ENCODE data around the gene PRR14.
"Not testable (repeated sequence)": the region's sequence is repeated elsewhere in the genome, so short reads cannot be mapped to it uniquely, and the experiment has no call there.

Gene PRR14

DNA sequence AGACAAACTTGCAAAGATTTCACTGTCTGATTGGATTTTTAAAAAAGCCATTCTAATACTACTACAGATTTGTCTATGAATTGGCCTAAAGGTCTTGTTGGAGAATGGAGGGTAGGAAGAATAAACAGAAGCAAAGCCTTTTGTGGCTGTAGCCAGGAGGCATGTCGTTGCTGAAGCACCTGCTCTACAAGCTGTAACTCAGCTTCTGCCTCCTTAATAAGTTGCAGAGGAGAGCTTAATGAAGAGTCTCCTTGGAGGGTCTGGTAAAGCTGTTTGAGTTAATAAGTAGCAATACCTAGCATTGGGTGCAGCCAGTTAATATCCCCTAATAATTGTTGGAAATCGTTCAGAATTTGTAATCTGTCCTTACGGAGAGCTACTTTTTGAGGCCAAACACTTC is 30.6 kb upstream of the PRR14 start:
- no peak for DNase-seq (ENCODE audit: low read depth)
- in situ Hi-C loops (cut with HindIII; ENCODE audit: low sequenced_read_pairs): no loop called here
- TF ChIP-seq, protein P1, sequence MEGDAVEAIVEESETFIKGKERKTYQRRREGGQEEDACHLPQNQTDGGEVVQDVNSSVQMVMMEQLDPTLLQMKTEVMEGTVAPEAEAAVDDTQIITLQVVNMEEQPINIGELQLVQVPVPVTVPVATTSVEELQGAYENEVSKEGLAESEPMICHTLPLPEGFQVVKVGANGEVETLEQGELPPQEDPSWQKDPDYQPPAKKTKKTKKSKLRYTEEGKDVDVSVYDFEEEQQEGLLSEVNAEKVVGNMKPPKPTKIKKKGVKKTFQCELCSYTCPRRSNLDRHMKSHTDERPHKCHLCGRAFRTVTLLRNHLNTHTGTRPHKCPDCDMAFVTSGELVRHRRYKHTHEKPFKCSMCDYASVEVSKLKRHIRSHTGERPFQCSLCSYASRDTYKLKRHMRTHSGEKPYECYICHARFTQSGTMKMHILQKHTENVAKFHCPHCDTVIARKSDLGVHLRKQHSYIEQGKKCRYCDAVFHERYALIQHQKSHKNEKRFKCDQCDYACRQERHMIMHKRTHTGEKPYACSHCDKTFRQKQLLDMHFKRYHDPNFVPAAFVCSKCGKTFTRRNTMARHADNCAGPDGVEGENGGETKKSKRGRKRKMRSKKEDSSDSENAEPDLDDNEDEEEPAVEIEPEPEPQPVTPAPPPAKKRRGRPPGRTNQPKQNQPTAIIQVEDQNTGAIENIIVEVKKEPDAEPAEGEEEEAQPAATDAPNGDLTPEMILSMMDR (IDR thresholded peaks at IDR 0.05; ENCODE audit: low read depth, low read length, missing control alignments): no peak
- H3K4me3 ChIP-seq (ENCODE audit: low read depth, low read length): no peak overlapping the region

DNA sequence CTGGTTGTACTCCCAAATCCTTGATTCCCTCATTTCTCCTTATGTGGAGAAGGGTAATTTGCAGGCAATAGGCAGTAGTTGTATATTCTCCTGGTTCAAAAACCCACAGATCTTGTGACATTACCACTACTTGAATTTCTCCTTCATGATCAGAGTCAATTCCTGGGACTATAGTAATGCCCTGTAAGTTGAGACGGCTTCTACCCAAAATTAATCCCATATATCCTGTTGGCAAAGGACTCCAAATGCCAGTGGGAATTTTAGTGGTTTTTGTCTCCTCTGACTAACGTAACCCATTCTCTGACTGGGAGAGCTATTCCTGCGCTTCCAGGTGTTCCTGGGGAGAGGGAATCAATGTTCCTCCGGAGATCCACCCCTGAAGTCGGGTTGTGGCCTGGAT is 29.0 kb upstream of the PRR14 start:
- TF ChIP-seq, protein P1 (IDR thresholded peaks at IDR 0.05; ENCODE audit: low read depth, low read length, missing control alignments): no peak
- DNase-seq (ENCODE audit: low read depth): peak; percentile 22
- in situ Hi-C loops (cut with HindIII; ENCODE audit: low sequenced_read_pairs): no loop called here
- no peak overlapping the region for H3K4me3 ChIP-seq (ENCODE audit: low read depth, low read length)

DNA sequence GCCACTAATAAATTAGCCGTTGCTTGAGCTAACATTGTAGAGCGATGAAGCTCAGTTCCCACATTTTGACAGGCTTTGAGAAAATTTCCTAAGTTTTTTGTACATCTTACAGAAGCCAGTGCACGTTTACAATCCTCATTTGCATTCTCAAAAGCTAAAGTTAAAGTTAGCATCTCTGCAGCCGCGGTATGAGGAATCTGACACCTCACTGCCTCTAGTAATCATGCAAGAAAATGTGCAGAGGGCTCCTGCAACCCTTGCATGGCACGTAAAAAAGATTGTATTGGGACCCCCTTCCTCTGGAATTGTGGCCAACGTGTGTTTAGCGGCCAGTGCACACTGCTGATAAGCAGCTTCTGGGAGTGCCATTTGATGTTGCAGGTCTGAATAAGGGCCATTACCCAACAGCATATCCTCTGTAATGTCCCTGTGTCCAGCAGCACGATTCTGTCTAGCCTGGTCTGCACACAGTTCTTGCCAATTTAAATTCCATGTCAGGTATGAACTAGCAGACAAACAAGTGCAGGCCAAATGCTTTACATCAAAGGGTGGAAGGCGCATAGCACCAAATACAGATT is 28.2 kb upstream of the PRR14 start:
- in situ Hi-C loops (cut with HindIII; ENCODE audit: low sequenced_read_pairs): no loop called here
- DNase-seq (ENCODE audit: low read depth): no peak
- TF ChIP-seq, protein P1 (IDR thresholded peaks at IDR 0.05; ENCODE audit: low read depth, low read length, missing control alignments): no peak
- H3K4me3 ChIP-seq (ENCODE audit: low read depth, low read length): no peak overlapping the region

DNA sequence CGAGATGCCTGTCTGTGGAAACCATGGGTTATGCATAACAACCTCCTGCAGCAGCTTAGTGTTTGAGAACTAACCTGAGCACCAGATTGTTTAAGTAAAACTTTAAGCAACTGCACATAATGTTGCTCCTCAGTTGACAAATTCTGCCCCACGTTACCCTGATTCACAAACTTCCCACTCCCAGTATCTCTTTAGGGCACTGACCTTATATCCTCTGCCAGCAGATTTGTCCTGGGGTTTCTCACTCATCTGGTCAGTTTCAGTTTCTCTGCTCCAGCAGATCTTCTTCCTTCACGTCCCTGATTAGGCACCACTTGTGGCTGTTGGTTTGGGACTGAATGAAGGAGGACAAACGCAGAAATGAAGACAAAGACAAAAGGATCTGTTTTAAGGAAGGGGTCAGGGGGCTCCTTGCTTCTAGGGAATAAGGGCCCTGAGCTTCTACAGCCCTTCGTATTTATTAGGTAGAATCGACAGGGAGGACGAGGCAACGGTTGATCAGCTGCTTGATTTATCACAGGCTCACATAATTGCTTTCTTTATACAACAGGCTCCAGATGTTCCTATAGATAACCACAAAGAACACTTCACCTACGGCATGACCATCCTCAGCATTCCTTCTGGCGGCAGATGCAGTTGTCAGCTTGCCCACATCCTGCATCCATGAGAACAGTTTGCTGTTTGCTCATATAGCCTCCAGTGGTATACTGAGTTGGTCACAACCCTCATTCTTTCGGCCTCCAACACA is 27.1 kb upstream of the PRR14 start:
- TF ChIP-seq, protein P1 (IDR thresholded peaks at IDR 0.05; ENCODE audit: low read depth, low read length, missing control alignments): no peak
- DNase-seq (ENCODE audit: low read depth): no peak
- no peak overlapping the region for H3K4me3 ChIP-seq (ENCODE audit: low read depth, low read length)
- in situ Hi-C loops (cut with HindIII; ENCODE audit: low sequenced_read_pairs): no loop called here

DNA sequence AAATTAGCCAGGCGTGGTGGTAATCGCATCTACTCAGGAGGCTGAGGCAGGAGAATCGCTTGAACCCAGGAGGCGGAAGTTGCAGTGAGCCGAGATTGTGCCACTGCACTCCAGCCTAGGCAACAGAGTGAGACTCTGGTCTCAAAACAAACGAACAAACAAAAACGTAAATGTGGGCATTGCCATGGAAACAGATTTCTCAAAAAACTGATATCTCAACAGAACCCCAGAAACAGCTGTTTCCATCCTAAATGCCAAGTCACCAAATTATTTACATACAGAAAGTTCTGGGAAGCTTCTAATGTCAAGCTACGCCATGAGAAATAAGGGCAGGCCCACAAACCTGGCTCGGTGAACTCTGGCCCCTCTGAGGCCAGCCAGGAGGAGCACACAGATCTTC is 24.5 kb upstream of the PRR14 start:
- no peak overlapping the region for H3K4me3 ChIP-seq (ENCODE audit: low read depth, low read length)
- in situ Hi-C loops (cut with HindIII; ENCODE audit: low sequenced_read_pairs): no loop called here
- TF ChIP-seq, protein P1 (IDR thresholded peaks at IDR 0.05; ENCODE audit: low read depth, low read length, missing control alignments): no peak
- no peak for DNase-seq (ENCODE audit: low read depth)

DNA sequence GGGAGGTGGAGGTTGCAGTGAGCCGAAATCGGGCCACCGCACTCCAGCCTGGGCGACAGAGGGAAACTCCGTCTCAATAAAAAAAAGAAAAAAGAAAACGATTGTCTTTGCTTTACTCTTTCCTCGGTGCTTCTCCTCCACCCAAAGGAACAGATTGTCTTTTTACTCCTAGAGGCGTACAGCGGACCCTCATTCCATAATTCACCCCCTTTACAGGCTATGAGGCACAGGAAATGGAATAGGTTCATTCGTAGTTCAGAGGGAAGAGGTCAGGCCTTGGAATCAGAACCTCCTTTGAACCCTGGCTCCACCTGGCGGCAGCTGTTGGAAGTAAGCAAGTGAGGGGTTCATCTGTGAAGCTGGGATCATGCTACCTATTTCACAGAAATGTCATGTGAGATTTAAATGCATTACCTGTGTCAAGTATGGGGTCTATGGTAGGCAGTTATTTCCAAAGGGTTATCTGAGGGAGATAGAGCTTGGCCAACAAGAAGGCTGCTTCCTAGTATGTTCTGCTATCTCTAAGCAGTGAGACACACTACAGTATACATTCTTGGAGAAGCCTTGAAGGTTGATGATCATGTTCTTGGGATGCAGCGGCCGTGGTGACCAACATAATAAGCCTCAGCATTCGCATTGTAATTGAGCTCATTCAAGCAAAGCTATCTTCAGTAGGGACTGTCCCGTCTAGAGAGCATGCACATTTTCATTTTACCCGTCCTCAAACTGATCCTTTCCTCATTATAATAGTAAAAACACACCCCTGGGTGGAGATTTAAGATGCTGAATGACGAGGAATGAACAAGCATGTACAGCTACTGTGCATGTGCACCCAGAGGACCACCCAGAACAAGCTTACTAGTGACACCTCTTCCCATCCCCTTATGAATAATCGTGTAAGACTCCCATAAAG is 21.9 kb upstream of the PRR14 start:
- DNase-seq (ENCODE audit: low read depth): peak; percentile 45
- TF ChIP-seq, protein P1 (IDR thresholded peaks at IDR 0.05; ENCODE audit: low read depth, low read length, missing control alignments): peak; percentile 96
- in situ Hi-C loops (cut with HindIII; ENCODE audit: low sequenced_read_pairs): no loop called here
- no peak overlapping the region for H3K4me3 ChIP-seq (ENCODE audit: low read depth, low read length)

DNA sequence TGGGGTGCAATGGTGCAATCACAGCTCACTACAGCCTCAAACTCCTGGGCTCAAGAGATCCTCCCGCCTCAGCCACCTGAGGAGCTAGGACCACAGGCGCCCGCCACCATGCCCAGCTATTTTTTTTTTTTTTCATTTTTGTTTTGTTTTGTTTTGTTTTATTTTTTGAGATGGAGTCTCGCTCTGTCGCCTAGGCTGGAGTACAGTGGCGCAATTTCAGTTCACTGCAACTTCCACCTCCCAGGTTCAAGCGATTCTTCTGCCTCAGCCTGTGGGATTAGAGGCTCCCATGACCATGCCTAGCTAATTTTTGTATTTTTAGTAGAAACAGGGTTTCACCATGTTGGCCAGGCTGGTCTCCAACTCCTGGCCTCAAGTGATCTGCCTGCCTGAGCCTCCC is 18.3 kb upstream of the PRR14 start:
- in situ Hi-C loops (cut with HindIII; ENCODE audit: low sequenced_read_pairs); DNase-seq (ENCODE audit: low read depth); H3K4me3 ChIP-seq (ENCODE audit: low read depth, low read length): not testable (repeated sequence)
